ENCODE data around the gene TOMM20. TPM values are rescaled to one million over a fixed set of nuclear protein-coding genes. Genes with fewer than 3 reads are reported as not detected.

The TOMM20 gene
- total RNA-seq = 100 to 1,000 TPM; 108 to 115 TPM
- polyA plus RNA-seq = 59.8 TPM

- Mint-ChIP-seq H3K27me3 (no peaks in the 10 kb centered on the region), H3K4me1 (peaks cover 39 to 48% (median 45%) of the 10 kb centered on the region in 3 donors), H3K36me3 (peaks cover 0 to 50% (median under 1%) of the 10 kb centered on the region in 3 donors), H3K4me3 (peak within 1 kb of the TSS; percentile 93 to 99 (median 97)), H3K27ac (peak within 1 kb of the TSS; percentile 94 to 99 (median 98)), H3K9me3 (no peaks in the 10 kb centered on the region)
- CTCF ChIA-PET = no interaction called here
- H3K9me3 ChIP-seq (ENCODE audit: low read length) = no peaks in the 10 kb centered on the region
- peak within 1 kb of the TSS; percentile 98 for H3K4me3 ChIP-seq (ENCODE audit: low read length)
- H3K27ac ChIP-seq (ENCODE audit: low read depth, low read length) = peak within 1 kb of the TSS; percentile 89
- H3K36me3 ChIP-seq (ENCODE audit: insufficient read depth, low read length) = peaks cover 7% of the 10 kb centered on the region
- peaks cover 40% of the 10 kb centered on the region for H3K4me1 ChIP-seq (ENCODE audit: insufficient read depth, low read length)
- no peaks in the 10 kb centered on the region for H3K27me3 ChIP-seq (ENCODE audit: insufficient read depth, low read length, poor library complexity, severe bottlenecking)
- DNase-seq = peak; percentile 89 to 96 (median 95)
- POLR2A ChIA-PET = interaction anchor here (0.7 to 1.3 kb wide), 3 partner anchors 24 to 32 kb away, joined by 5 to 8 read pairs (median 6); partner anchors contain the start of gene RBM34
Measured at GRCh38 chr1:235128456-235129328, at the start of gene TOMM20. Gene TOMM20, minus strand, starts transcription at chr1:235128837. Its CDS starts 122 bp downstream, at chr1:235128715.

GRCh38 chr1:235176486-235176885 is 47.8 kb upstream of the TOMM20 start:
- H3K9me3 ChIP-seq (ENCODE audit: low read length) = no peaks in the 10 kb centered on the region

DNA sequence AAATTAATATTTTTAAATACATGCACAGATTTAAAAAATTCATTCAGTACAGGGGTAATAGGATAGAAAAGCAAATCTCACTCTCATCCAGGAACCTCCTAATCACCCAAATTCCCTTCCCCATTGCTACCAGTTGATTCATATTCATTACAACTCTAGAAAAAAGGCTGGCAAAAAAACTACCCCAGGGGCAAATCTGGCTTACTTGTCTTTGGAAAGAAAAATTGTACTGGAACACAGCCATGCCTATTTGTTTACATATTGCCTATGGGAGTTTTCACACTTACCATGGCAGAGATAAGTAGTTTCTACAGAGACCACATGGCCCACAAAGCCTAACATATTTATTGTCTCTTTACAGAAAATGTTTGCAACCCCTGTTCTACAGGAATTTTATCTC is 41.3 kb upstream of the TOMM20 start:
- H3K9me3 ChIP-seq (ENCODE audit: low read length) = no peaks in the 10 kb centered on the region
- ChIA-PET POLR2A (interaction anchor here (0.6 kb wide), 1 partner anchor 42 kb away, joined by 3 read pairs; no protein-coding TSS in a partner anchor), CTCF (no interaction called here)
- no peak overlapping the region for H3K4me3 ChIP-seq (ENCODE audit: low read length)
- no peak overlapping the region for H3K27ac ChIP-seq (ENCODE audit: low read depth, low read length)
- peaks cover 30% of the 10 kb centered on the region for H3K36me3 ChIP-seq (ENCODE audit: insufficient read depth, low read length)
- no peaks in the 10 kb centered on the region for H3K4me1 ChIP-seq (ENCODE audit: insufficient read depth, low read length)
- H3K9me3 Mint-ChIP-seq = no peaks in the 10 kb centered on the region
- no peaks in the 10 kb centered on the region for H3K27me3 Mint-ChIP-seq
- peaks cover 0 to 64% (median 10%) of the 10 kb centered on the region in 3 donors for H3K36me3 Mint-ChIP-seq
- H3K4me1 Mint-ChIP-seq = no peaks in the 10 kb centered on the region
- no peak overlapping the region for H3K27ac Mint-ChIP-seq
- H3K4me3 Mint-ChIP-seq = no peak overlapping the region
- no peak for DNase-seq
- no peaks in the 10 kb centered on the region for H3K27me3 ChIP-seq (ENCODE audit: insufficient read depth, low read length, poor library complexity, severe bottlenecking)

More at GRCh38 chr1:235176486-235176885, 47.8 kb upstream of the TOMM20 start:
- Mint-ChIP-seq H3K27me3 (no peaks in the 10 kb centered on the region), H3K4me1 (peaks cover 8 to 15% (median 9%) of the 10 kb centered on the region in 3 donors), H3K27ac (peak overlapping the region in 1 of 8 donors; percentile 23), H3K9me3 (no peaks in the 10 kb centered on the region), H3K4me3 (no peak overlapping the region), H3K36me3 (peaks cover 0 to 79% (median 19%) of the 10 kb centered on the region in 3 donors)
- CTCF ChIA-PET = no interaction called here
- H3K27ac ChIP-seq (ENCODE audit: low read depth, low read length) = no peak overlapping the region
- no peak overlapping the region for H3K4me3 ChIP-seq (ENCODE audit: low read length)
- no peak for DNase-seq
- H3K4me1 ChIP-seq (ENCODE audit: insufficient read depth, low read length) = no peaks in the 10 kb centered on the region
- no peaks in the 10 kb centered on the region for H3K27me3 ChIP-seq (ENCODE audit: insufficient read depth, low read length, poor library complexity, severe bottlenecking)
- POLR2A ChIA-PET = no interaction called here
- peaks cover 32% of the 10 kb centered on the region for H3K36me3 ChIP-seq (ENCODE audit: insufficient read depth, low read length)

DNA sequence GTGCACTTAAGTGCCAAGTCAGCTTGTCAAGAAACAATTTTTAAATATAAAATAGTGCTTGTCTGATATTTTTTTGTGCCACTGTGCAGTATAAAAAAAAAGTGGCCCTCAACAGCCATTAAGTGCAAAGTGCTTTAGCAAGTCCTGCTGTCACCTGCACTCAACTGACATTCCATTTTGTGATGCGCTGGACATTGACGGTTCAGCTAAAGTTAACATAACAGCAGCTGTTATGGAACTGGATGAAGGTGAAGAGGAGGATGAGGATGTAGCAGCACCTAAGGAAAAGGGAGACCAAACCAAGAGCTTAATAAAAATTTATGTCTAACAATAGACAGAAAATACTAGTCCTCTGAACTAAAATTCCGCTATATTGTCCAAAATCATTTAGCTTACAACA is 39.7 kb upstream of the TOMM20 start:
- Histone ChIP-seq H3K36me3 (ENCODE audit: insufficient read depth, low read length) (peaks cover 19% of the 10 kb centered on the region), H3K4me1 (ENCODE audit: insufficient read depth, low read length) (no peaks in the 10 kb centered on the region), H3K27me3 (ENCODE audit: insufficient read depth, low read length, poor library complexity, severe bottlenecking) (no peaks in the 10 kb centered on the region), H3K27ac (ENCODE audit: low read depth, low read length) (no peak overlapping the region), H3K4me3 (ENCODE audit: low read length) (no peak overlapping the region), H3K9me3 (ENCODE audit: low read length) (no peaks in the 10 kb centered on the region)
- Mint-ChIP-seq H3K36me3 (peaks cover 0 to 53% (median 4%) of the 10 kb centered on the region in 3 donors), H3K9me3 (no peaks in the 10 kb centered on the region), H3K4me3 (no peak overlapping the region), H3K27me3 (no peaks in the 10 kb centered on the region), H3K27ac (peak overlapping the region in 2 of 8 donors; percentile 54 to 87), H3K4me1 (no peaks in the 10 kb centered on the region)
- ChIA-PET POLR2A (interaction anchor here (0.6 kb wide), 1 partner anchor 736 kb away, joined by 11 read pairs; no protein-coding TSS in a partner anchor), CTCF (no interaction called here)
- DNase-seq = no peak

GRCh38 chr1:235161685-235162327 is 33.2 kb upstream of the TOMM20 start:
- Mint-ChIP-seq H3K9me3 (peaks cover 0 to 2% (median 0%) of the 10 kb centered on the region in 5 donors), H3K27me3 (no peaks in the 10 kb centered on the region), H3K36me3 (peaks cover 0 to 27% (median 3%) of the 10 kb centered on the region in 3 donors), H3K4me1 (peaks cover 26 to 28% (median 26%) of the 10 kb centered on the region in 3 donors), H3K4me3 (peak overlapping the region; percentile 95 to 98 (median 96)), H3K27ac (peak overlapping the region; percentile 94 to 99 (median 98))
- H3K36me3 ChIP-seq (ENCODE audit: insufficient read depth, low read length) = peaks cover 22% of the 10 kb centered on the region
- ChIA-PET CTCF (interaction anchor here (0.8 to 1.4 kb wide), 2 partner anchors 253 to 254 kb away, joined by 3 to 12 read pairs; no protein-coding TSS in a partner anchor), POLR2A (interaction anchor here (1.4 kb wide), 4 partner anchors 10 to 166 kb away, joined by 4 to 12 read pairs (median 6); partner anchors contain the start of genes ARID4B, GGPS1 and TOMM20)
- no peaks in the 10 kb centered on the region for H3K27me3 ChIP-seq (ENCODE audit: insufficient read depth, low read length, poor library complexity, severe bottlenecking)
- H3K4me3 ChIP-seq (ENCODE audit: low read length) = peak overlapping the region; percentile 91
- peak overlapping the region; percentile 94 for H3K27ac ChIP-seq (ENCODE audit: low read depth, low read length)
- H3K9me3 ChIP-seq (ENCODE audit: low read length) = no peaks in the 10 kb centered on the region
- no peak for DNase-seq
- peaks cover 38% of the 10 kb centered on the region for H3K4me1 ChIP-seq (ENCODE audit: insufficient read depth, low read length)

GRCh38 chr1:235160957-235161684 is 32.5 kb upstream of the TOMM20 start, which contains the start of gene RBM34:
Gene RBM34, minus strand, starts transcription at chr1:235161250. Its CDS starts 24 bp downstream, at chr1:235161226.
- peak within 1 kb of the TSS; percentile 91 for H3K4me3 ChIP-seq (ENCODE audit: low read length)

More at GRCh38 chr1:235160957-235161684, 32.5 kb upstream of the TOMM20 start, which contains the start of gene RBM34:
- Mint-ChIP-seq H3K4me3 (peak within 1 kb of the TSS; percentile 95 to 98 (median 96)), H3K4me1 (peaks cover 26 to 28% (median 26%) of the 10 kb centered on the region in 3 donors), H3K9me3 (peaks cover 0 to 2% (median 0%) of the 10 kb centered on the region in 5 donors), H3K27me3 (no peaks in the 10 kb centered on the region), H3K27ac (peak within 1 kb of the TSS; percentile 94 to 99 (median 98)), H3K36me3 (peaks cover 0 to 27% (median 3%) of the 10 kb centered on the region in 3 donors)
- Histone ChIP-seq H3K4me1 (ENCODE audit: insufficient read depth, low read length) (peaks cover 45% of the 10 kb centered on the region), H3K27ac (ENCODE audit: low read depth, low read length) (peak within 1 kb of the TSS; percentile 94), H3K9me3 (ENCODE audit: low read length) (no peaks in the 10 kb centered on the region), H3K36me3 (ENCODE audit: insufficient read depth, low read length) (peaks cover 29% of the 10 kb centered on the region), H3K27me3 (ENCODE audit: insufficient read depth, low read length, poor library complexity, severe bottlenecking) (no peaks in the 10 kb centered on the region)
- CTCF ChIA-PET = interaction anchor here (0.7 to 1.4 kb wide), 3 partner anchors 73 to 262 kb away, joined by 3 to 12 read pairs (median 3); no protein-coding TSS in a partner anchor
- DNase-seq = peak; percentile 90 to 95 (median 92)
- POLR2A ChIA-PET = interaction anchor here (0.5 to 1.4 kb wide), 11 partner anchors 9 to 555 kb away, joined by 3 to 12 read pairs (median 3); partner anchors contain the start of genes ARID4B, GGPS1 and TOMM20

Measured in CD8-positive, alpha-beta memory T cell (primary cell).